ENCODE data around the gene RUSC2.
A peak's percentile ranks its signal among the peaks of the same experiment; 100 is the strongest.

Gene RUSC2

DNA sequence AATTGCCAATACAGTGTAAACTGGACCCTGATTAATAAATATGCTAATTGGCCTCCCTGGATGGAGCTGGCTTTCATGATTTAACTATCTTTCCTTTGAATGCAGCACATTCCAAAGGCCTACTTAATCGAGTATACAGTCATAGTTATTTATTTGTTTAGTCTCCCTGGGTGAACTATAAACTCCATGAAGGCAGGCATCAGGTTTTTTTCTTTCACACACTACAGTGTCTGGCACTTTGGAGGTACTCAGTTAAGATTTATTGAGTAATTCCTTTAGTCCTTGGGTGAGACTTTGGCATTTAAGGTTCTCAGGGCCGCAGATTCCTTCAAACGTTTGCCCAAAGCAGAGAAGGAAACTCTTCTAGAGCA, 20.5 kb downstream of the RUSC2 start:
- CTCF ChIA-PET: interaction anchor here (1.0 to 4.1 kb wide), 6 partner anchors 10 to 44 kb away, joined by 3 to 18 read pairs (median 4); partner anchors contain the start of gene RUSC2
- no peak for DNase-seq (ENCODE audit: low read depth, low spot score)
- POLR2A ChIA-PET: interaction anchor here (0.8 to 2.8 kb wide), 6 partner anchors 10 to 28 kb away, joined by 3 to 18 read pairs (median 8); partner anchors contain the start of gene RUSC2
- H3K4me3 ChIP-seq (ENCODE audit: low read depth, low read length): no peak overlapping the region
- TF ChIP-seq, protein P1, sequence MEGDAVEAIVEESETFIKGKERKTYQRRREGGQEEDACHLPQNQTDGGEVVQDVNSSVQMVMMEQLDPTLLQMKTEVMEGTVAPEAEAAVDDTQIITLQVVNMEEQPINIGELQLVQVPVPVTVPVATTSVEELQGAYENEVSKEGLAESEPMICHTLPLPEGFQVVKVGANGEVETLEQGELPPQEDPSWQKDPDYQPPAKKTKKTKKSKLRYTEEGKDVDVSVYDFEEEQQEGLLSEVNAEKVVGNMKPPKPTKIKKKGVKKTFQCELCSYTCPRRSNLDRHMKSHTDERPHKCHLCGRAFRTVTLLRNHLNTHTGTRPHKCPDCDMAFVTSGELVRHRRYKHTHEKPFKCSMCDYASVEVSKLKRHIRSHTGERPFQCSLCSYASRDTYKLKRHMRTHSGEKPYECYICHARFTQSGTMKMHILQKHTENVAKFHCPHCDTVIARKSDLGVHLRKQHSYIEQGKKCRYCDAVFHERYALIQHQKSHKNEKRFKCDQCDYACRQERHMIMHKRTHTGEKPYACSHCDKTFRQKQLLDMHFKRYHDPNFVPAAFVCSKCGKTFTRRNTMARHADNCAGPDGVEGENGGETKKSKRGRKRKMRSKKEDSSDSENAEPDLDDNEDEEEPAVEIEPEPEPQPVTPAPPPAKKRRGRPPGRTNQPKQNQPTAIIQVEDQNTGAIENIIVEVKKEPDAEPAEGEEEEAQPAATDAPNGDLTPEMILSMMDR (IDR thresholded peaks at IDR 0.05; ENCODE audit: insufficient read depth, low read length, missing control alignments): no peak

DNA sequence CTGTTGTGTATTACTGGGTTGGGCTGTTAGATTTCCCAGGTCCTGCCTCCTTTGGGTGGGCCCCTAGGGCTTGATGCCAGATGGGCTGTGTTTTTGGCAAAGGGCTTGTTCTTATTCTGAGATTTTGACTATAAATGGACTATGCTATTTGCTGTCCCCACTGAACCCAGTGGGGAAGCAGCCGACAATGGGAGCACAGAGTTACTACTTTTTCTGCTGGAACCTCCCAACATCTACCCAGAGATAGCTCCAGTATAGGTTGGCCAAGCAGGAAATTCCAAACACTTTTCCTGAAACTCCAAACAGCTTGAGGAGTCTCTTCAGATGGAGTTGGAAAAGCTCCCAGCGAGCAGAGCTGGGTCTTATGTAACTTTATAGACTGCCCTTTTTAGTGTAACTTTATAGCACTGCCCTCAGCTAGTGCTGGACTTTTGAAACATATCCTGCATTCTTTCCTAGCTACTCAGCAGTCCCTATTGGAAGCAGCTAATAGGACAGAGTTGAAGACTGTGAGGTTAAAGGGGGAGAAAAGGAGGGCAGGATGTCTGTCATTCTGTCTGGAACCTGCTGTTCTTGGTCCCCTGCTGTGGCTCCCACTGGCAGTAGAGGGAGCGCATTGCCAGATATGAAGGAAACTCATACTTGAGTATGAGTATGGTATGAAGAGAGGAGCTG, 21.0 kb downstream of the RUSC2 start:
- ChIA-PET POLR2A (interaction anchor here (0.8 to 2.8 kb wide), 6 partner anchors 9 to 28 kb away, joined by 3 to 18 read pairs (median 8); partner anchors contain the start of gene RUSC2), CTCF (interaction anchor here (1.0 to 4.1 kb wide), 5 partner anchors 21 to 439 kb away, joined by 3 to 18 read pairs (median 4); partner anchors contain the start of gene RUSC2)
- peak; percentile 98 for DNase-seq (ENCODE audit: low read depth, low spot score)
- H3K4me3 ChIP-seq (ENCODE audit: low read depth, low read length): no peak overlapping the region
- TF ChIP-seq, protein P1 (IDR thresholded peaks at IDR 0.05; ENCODE audit: insufficient read depth, low read length, missing control alignments): peak; percentile 42

DNA sequence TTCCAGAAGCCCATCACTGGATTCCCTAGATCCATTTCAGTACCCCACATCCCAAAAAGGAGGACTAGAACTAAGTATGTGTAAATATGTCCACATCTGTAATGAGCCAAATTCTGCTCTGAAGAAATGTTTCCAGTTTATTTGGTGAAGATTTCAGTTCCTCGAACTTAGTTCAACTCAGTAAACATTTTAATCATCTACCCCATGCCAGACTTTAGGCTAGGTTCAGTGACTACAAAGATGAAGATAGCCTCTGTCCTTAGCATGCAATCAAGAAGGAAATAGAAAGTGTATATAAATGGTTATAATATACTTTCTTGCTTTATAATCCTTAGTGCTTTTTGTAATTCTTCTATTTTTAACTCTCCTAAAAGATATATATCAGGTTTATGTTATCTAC, 21.5 kb downstream of the RUSC2 start:
- ChIA-PET CTCF (interaction anchor here (0.8 to 4.1 kb wide), 7 partner anchors 11 to 440 kb away, joined by 3 to 18 read pairs (median 4); partner anchors contain the start of gene RUSC2), POLR2A (interaction anchor here (0.8 to 2.8 kb wide), 6 partner anchors 8 to 27 kb away, joined by 3 to 18 read pairs (median 8); partner anchors contain the start of gene RUSC2)
- TF ChIP-seq, protein P1 (IDR thresholded peaks at IDR 0.05; ENCODE audit: insufficient read depth, low read length, missing control alignments): no peak
- no peak for DNase-seq (ENCODE audit: low read depth, low spot score)
- no peak overlapping the region for H3K4me3 ChIP-seq (ENCODE audit: low read depth, low read length)

DNA sequence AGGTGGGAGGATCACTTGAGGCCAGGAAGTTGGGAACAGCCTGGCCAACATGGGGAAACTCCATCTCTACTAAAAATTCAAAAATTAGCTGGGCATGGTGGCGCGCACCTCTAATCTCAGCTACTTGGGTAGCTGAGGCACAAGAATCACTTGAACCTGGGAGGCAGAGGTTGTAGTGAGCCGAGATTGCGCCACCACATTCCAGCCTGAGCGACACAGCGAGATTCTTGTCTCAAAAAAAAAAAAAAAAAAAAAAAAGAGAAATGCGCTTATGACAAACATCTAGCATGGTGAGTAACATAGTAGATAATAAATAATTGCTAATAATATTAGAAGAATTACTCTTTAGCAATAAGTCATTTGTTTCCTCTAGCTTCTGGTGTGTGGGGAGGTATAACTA, 25.9 kb downstream of the RUSC2 start:
- ChIA-PET POLR2A (interaction anchor here (0.8 to 1.2 kb wide), 2 partner anchors 9 to 26 kb away, joined by 4 read pairs; partner anchors contain the start of gene RUSC2), CTCF (interaction anchor here (1.2 to 10.3 kb wide), 3 partner anchors 22 to 39 kb away, joined by 3 to 83 read pairs (median 3); no protein-coding TSS in a partner anchor)
- TF ChIP-seq, protein P1 (IDR thresholded peaks at IDR 0.05; ENCODE audit: insufficient read depth, low read length, missing control alignments): no peak

DNA sequence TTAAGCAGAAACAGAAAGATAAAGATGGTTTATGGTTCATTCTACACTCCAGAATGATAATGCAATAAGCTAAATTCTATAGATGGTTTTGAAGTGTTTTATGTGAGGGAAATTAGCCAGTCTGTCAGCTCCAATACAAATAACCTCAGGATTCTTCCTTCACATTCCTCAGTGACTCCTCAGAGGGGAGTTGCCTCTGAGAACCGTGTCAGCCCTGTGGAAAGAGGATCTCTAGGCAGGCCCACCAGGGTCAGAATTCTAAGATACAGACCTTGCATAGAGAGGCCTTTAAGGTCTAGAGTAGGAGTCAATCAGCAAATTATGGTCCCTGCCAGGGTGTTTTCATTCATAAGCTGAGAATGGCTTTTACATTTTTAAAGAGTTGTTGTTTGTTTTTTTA, 26.6 kb downstream of the RUSC2 start:
- CTCF ChIA-PET: interaction anchor here (0.9 to 10.3 kb wide), 5 partner anchors 19 to 38 kb away, joined by 3 to 83 read pairs (median 3); no protein-coding TSS in a partner anchor
- no peak overlapping the region for H3K4me3 ChIP-seq (ENCODE audit: low read depth, low read length)
- TF ChIP-seq, protein P1 (IDR thresholded peaks at IDR 0.05; ENCODE audit: insufficient read depth, low read length, missing control alignments): no peak
- DNase-seq (ENCODE audit: low read depth, low spot score): no peak
- POLR2A ChIA-PET: interaction anchor here (0.7 to 1.5 kb wide), 4 partner anchors 8 to 216 kb away, joined by 3 to 4 read pairs (median 4); partner anchors contain the start of genes CREB3, RUSC2 and TLN1

More for the DNA sequence above, 25.9 kb downstream of the RUSC2 start:
- no peak overlapping the region for H3K4me3 ChIP-seq (ENCODE audit: low read depth, low read length)
- no peak for DNase-seq (ENCODE audit: low read depth, low spot score)

DNA sequence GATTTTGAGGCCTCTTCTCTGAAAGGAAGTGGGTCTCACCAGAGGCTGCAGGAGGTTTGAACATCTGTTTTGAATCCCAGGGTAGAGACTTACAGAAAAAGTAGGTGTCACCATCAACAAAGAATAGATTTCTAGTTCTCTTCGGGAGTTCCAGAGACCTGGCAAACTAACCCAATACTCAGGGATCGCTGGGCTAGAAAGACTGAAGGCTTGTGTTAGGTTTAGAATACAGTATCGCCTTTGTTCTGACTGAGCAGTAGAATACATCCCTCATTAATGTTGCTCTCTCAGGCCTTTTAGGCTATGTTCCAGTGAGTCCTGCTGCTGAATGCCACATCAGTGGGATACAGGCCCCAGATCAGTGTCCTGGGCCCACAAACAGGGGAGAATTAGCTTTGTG, 27.2 kb downstream of the RUSC2 start:
- H3K4me3 ChIP-seq (ENCODE audit: low read depth, low read length): no peak overlapping the region
- ChIA-PET CTCF (interaction anchor here (0.9 to 10.3 kb wide), 6 partner anchors 19 to 39 kb away, joined by 3 to 83 read pairs (median 4); no protein-coding TSS in a partner anchor), POLR2A (interaction anchor here (0.7 to 2.1 kb wide), 4 partner anchors 9 to 215 kb away, joined by 3 to 17 read pairs (median 4); partner anchors contain the start of genes CREB3, RUSC2 and TLN1)
- TF ChIP-seq, protein P1 (IDR thresholded peaks at IDR 0.05; ENCODE audit: insufficient read depth, low read length, missing control alignments): no peak
- no peak for DNase-seq (ENCODE audit: low read depth, low spot score)
